Epithelial cell of prostate (primary cell): Measurements from ENCODE around the gene DALRD3.

Experiments
- DNase-seq: peaks from one replicate; pipeline ENCODE4 v3.0.0-alpha.2; 2011; ENCODE audit warnings: low read depth, low spot score
- H3K27ac ChIP-seq: fragments of 450-650 bp; 2 replicates; pipeline ENCODE4 v1.5.1; 2017; ENCODE audit warnings: mild to moderate bottlenecking

DALRD3 gene

DNA sequence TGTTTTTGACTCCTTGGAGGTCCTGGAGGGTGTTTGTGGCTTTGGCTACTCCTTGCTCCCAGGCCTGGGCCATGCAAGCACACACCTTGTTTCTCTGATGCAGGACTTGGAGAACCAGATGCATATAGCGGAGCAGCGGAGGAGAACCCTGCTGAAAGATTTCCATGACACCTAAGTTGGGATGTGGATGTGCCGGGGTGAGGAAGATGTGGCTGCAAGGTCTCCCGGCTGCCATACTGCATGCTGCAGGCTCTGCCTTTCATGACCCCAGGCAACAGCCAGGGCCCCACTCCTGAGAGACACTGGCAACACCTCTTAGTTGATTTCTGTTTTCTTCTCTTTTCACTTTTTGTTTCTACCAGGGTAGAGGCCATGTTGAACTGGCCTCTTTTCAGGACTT, 35.3 kb downstream of the DALRD3 start:
- DNase-seq = no peak
- H3K27ac ChIP-seq = no peak overlapping the region

DNA sequence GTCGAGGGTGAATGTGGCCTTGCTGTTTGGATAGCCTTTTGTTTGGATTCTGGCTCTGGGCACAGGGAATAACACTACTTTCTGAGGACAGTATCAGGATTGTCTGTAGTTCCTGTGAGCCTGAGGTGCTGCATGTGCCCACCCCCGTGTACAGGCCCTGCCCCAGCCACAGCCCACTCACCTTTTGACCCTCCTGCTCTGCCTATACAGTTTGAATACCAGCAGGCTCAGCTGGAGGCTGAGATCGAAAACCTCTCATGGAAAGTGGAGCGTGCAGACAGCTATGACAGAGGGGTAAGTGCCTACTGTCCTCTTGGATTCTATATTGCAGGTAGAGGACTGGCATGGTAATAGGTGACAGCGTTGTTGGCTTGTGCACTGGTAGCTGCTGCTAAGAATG, 35.7 kb downstream of the DALRD3 start:
- H3K27ac ChIP-seq = no peak overlapping the region
- DNase-seq = no peak

DNA sequence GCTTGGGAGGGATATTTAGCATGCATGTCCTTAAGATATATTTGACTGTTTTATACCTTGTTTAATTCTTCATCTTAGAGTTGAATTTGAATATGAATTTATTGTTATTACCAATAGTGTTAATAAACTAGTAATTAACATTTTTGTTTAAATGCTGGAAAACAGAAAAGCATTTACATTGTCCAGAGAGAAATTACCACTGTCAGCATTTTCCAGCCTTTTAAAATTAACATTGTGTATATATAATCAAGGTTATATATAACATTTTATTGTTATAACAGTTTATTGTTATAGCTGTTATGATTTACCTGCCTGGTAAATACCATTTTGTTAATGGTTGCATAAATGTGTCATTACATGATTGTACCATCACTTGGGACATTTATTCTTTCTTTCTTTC, 36.4 kb downstream of the DALRD3 start:
- no peak overlapping the region for H3K27ac ChIP-seq
- DNase-seq = no peak

DNA sequence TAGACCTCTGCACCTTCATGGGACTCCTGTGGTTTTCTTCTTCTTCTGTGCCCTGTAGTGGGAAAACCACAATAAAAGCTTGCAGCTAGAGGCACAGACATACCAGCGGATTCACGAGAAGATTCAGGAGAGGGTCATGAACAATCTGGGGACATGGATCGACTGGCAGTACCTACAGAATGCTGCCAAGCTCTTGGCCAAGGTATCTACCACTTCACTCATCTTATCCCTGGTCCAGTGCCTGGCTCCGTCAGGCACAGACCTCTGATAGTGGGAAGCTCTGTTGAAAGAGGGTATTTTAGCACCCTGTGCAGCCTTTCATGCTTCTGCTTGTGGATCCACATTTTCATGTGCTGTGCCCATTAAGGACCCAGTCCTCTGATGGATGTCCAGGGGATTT, 38.1 kb downstream of the DALRD3 start:
- no peak for DNase-seq
- H3K27ac ChIP-seq = no peak overlapping the region

DNA sequence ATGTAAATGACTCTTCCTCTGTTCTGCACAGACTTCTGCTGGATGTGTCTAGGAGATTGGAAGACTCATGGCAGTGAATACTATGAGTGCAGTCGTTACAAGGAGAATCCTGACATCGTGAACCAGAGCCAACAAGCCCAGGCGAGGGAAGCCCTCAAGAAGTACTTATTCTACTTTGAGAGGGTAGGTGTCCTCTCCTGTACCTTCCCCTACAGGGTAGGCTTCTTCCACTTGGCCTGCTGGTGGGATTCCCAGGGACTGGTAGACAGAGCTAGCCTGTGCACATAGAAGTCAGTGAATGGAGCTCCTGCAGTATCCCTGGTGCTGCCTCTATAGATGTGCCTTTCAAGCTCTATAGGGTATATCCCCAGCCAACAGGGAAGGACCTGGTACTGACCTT, 38.9 kb downstream of the DALRD3 start:
- no peak overlapping the region for H3K27ac ChIP-seq
- no peak for DNase-seq

DNA sequence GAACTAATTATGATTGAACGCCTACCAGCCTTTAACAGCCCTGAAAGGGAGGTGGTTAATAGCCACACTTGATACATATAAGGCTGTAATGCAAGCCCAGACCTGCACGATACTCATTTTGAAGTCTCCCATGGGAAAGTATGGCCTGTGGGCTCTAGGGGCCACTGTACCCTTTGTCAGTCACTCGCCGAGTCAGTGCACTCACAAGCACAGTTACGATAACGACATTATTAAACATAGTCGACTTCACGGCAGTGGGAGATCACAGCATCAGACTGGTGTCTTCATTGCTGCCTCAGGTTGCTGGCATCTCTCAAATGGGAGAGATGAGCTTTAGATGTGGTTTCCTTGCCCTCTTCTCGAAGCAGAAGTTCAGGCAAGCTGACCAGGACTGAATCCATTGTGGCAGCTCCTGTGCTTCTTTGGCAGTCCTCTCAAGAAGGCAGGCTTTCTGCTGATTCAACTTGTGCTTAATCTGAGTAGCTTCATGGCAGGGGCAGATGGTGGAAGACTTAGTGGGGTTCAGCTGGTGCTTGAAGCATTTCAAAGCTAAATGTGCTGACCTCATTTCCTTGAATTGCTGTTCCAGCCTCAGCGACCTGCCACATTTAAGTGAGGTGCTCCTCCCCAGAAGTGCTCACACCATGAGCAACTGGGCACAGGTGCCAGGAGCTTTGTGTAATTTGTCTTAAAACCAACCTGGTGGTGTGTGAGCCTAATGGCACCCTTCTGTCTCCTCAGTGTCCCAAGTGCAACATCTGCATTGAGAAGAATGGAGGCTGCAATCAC, 44.1 kb downstream of the DALRD3 start:
- no peak for DNase-seq

DNA sequence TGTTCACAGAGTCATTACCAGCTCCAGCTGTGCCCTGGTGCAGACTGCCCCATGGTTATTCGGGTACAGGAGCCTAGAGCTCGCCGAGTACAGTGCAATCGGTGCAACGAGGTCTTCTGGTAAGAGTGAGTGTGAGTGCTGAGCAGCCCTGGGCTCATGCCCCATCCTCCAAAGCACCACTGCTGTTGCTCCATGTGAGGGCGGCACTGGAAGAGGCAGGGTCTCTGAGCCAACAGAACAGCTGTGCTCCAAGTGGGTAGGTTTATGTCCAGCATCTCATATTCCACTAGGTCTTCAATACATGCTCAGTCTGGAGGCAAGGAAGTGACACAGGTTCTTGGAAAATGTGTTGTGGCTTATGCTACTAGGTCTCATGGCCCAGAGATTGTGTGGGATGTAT, 47.8 kb downstream of the DALRD3 start:
- no peak for DNase-seq
- H3K27ac ChIP-seq = no peak overlapping the region

More for the DNA sequence above, 44.1 kb downstream of the DALRD3 start:
- H3K27ac ChIP-seq = no peak overlapping the region

DNA sequence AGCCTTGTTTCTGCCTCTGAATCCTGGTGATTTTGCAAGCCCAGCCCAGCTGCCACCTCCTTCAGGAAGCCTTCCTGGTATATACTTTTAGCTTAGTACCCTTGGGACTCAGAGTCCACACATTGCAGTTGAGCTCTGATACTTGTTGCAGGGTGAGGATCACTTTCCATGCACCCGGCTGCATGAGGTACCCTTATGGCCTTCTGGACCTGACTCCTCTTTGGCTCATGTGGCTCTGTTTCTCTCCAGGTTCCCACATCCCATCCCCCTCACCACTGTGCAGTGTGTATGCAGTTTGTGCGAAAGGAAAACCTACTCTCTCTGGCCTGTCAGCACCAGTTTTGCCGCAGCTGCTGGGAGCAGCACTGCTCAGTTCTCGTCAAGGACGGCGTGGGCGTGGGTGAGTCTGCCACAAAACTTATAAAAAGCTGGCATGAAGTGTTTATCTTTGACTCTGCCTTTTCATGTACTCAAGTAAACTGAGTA, 51.5 kb downstream of the DALRD3 start:
- H3K27ac ChIP-seq = no peak overlapping the region
- no peak for DNase-seq

DNA sequence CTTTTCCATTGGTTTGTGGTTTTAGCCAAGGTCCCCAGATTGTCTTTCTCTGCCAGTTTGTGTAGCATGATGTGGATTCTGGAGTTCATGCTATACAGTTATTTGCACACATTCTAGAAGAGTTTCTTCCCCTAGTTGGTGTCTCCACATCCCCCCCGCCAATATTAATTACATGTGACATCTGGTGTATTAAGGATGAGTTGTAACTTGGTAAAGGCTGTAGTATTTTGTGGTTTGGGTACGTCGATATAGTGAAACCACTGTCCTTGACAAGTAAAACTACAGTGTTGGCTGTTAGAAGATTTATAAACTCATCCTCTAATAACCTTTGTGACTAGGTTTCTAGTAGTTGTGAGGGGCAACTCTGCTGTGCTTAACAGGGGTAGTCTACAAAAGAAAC, 52.0 kb downstream of the DALRD3 start:
- DNase-seq = no peak
- H3K27ac ChIP-seq = no peak overlapping the region
